Right lobe of liver (tissue), 4 donors: ENCODE data around the gene NUBPL.

Experiments used
- POLR2A ChIP-seq: fragments of 450-650 bp; IDR thresholded peaks from one replicate; pipeline ENCODE4 v1.6.1; 2017; ENCODE audit warnings: antibody characterized with exemption, mild to moderate bottlenecking
- TF ChIP-seq, protein P1 (sequence below), 4 donors: fragments of 200-600 bp in 3 of 4; fragments of 450-650 bp in 1 of 4; IDR thresholded peaks; one replicate each; pipeline versions ENCODE4 v1.5.1 to v1.8.0; 2016 to 2022; ENCODE audit warnings: antibody characterized with exemption in 4 of 4, mild to moderate bottlenecking in 2 of 4
- donor health status: DM: no; HTN: no; CAD: no.
- donor health status: DM: no; HTN: no; CAD: no.
- donor health status: DM: no; HTN: yes; CAD: no.

DNA sequence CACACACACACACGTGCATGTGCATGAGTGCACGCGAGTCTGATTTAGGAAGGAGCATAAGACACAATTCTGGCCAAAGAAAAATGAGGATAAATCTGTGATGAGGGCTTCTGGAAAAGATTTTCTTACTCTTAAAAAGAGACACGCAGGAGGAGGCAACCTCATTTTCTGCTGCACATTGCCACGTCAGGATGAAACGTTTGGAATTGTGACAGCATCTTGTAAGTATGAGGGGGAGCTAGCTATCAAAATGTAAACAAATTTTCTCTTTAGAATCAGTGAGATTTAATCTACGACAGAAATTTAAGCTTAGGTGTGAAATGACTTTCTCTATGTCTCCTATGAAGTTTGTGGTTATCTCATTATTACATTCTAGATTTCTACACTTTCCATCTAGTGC is 31.1 kb upstream of the NUBPL start:
- no peak for TF ChIP-seq POLR2A
- TF ChIP-seq, protein P1, sequence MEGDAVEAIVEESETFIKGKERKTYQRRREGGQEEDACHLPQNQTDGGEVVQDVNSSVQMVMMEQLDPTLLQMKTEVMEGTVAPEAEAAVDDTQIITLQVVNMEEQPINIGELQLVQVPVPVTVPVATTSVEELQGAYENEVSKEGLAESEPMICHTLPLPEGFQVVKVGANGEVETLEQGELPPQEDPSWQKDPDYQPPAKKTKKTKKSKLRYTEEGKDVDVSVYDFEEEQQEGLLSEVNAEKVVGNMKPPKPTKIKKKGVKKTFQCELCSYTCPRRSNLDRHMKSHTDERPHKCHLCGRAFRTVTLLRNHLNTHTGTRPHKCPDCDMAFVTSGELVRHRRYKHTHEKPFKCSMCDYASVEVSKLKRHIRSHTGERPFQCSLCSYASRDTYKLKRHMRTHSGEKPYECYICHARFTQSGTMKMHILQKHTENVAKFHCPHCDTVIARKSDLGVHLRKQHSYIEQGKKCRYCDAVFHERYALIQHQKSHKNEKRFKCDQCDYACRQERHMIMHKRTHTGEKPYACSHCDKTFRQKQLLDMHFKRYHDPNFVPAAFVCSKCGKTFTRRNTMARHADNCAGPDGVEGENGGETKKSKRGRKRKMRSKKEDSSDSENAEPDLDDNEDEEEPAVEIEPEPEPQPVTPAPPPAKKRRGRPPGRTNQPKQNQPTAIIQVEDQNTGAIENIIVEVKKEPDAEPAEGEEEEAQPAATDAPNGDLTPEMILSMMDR (IDR thresholded peaks at IDR 0.05), result no peak
